ENCODE measurements around the gene MARK3. TPM values are rescaled to one million over a fixed set of nuclear protein-coding genes. Genes with fewer than 3 reads are reported as not detected.

Gene MARK3
- total and polyA plus RNA-seq, 2 donors: 44.4 to 130 TPM

DNA sequence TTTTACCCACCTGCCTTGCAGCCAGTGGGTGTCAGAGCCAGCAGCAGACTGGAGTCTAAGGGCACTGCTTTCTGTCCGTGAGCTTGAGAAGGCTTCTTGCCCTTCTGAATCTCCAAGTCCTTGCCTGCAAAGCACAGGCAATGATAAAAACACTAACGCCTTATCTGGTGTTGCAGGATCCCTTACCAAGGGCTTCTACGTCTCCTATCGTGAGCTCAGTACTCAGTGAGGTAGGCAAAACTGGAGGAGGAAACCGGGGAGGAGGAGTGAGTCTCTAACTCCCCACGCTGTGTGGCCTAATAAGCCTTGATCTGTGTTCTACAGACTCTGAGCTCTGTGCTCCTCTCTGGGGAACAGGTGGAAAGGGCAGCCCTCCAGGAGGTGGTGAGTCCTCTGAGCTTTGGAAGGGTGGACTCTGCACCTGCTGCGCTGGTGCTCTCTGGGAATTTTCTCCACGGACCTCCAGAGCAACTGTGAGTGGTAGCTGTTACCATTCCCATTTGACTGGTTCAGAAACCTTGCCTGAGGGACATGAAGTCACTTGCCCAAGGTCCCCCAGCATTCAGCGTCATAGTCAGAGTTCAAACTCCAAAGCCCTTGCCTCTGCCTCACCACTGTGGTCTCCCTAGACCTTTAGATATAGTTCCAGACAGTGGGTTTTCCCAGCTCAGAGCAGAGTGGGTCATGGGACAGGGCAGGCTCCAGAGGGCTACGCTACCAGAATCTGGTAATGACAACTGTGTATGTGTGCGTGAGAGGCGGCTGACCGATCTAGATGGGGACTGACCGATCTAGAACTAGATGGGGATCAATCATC lies 7.0 kb upstream of the MARK3 start:
- H3K4me1 ChIP-seq (ENCODE audit: insufficient read depth): no peaks in the 10 kb centered on the region
- 80% methylated on average over 14 of the region's 14 CpGs for WGBS
- H3K27ac ChIP-seq (ENCODE audit: low read depth): no peak overlapping the region
- DNase-seq (ENCODE audit: extremely low spot score): no peak
- no peaks in the 10 kb centered on the region for H3K36me3 ChIP-seq (ENCODE audit: insufficient read depth)
- H3K4me3 ChIP-seq (ENCODE audit: low read depth, low read length): no peak overlapping the region

DNA sequence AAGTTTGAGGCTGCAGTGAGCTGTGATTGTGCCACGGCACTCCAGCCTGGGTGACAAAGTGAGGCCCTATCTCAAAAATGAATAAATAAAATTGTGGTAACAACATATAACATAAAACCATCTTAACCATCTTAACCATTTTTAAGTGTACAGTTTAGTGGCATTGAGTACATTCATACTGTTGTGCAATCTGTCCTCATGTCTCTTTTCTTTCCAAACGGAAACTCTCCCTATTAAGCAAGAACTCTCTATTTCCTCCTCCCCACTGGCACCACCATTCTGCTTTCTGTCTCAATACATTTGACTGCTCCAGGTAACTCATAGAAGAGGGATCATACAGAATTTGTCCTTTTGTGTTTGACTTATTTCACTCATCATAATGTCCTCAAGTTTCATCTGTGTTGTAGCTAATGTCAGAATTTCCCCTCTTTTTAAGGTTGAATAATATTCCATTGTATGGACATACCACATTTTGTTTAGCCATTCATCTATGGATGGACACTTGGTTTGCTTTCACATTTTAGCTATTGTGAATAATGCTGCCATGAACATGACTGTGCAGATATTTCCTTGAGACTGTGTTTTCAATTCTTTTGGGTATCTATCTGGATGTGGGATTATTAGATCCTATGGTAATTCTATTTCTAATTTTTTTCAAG lies 4.4 kb upstream of the MARK3 start:
- H3K27ac ChIP-seq (ENCODE audit: low read depth): no peak overlapping the region
- 7% methylated on average over 2 of the region's 2 CpGs for WGBS
- H3K36me3 ChIP-seq (ENCODE audit: insufficient read depth): no peaks in the 10 kb centered on the region
- H3K4me3 ChIP-seq (ENCODE audit: low read depth, low read length): no peak overlapping the region
- H3K4me1 ChIP-seq (ENCODE audit: insufficient read depth): no peaks in the 10 kb centered on the region
- DNase-seq (ENCODE audit: extremely low spot score): no peak

DNA sequence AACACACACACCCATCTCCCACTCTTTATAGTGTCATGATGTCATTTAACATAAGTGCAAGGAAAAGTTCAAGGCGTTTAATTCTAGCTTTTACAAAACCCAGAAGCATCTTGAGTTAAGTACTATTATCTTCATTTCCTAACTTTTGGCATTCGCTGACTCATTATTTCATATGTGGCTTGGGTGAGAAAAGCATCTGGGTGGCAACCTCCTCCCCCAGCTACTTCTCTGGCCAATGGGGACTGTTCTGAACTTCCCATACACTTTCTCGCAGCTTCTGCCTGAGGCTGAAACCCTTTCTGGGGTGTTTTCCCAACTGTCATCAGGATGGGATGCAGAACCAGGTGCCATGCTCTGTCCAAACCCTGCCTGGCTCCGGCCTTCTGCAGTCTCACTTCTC lies 2.8 kb upstream of the MARK3 start:
- Histone ChIP-seq H3K4me1 (ENCODE audit: insufficient read depth) (no peaks in the 10 kb centered on the region), H3K27ac (ENCODE audit: low read depth) (no peak overlapping the region), H3K36me3 (ENCODE audit: insufficient read depth) (no peaks in the 10 kb centered on the region), H3K4me3 (ENCODE audit: low read depth, low read length) (no peak overlapping the region)
- DNase-seq (ENCODE audit: extremely low spot score): no peak
- WGBS: 63% methylated on average over 4 of the region's 4 CpGs

DNA sequence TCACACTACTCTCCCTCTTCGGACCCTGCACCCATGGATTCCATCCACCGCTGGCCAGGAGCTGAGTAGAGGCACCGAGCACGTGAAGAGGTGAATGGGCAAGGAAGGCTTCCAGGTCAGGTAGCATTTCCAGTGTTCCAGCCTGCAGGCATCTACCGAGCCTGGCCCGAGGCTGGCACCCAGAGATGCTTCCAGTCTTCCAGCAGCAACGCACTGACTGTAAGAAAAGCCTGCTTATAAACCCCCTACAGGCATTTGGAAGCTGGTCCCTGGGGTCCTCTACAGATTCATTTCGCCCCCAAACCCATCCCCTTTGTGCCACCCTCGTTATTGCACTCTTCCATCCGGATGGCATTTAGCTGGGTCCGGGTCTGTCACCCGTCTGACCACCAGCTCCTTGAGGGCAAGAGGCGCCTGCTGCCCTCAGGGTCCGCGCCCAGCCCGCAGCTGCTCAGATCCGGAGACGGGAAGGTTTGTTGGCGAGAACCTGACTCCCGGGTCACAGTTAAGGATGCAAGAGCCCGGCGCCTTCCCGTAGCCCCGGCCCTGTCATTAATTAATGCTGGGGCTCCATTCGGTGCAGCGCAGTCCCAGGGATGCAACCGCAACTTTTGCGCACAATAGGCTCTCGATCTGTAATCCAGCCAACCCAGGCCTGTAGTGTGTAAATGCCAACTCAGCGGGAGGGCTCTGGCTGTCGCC lies 614 bp upstream of the MARK3 start:
- peak overlapping the region; percentile 42 for H3K27ac ChIP-seq (ENCODE audit: low read depth)
- DNase-seq (ENCODE audit: extremely low spot score): no peak
- no peaks in the 10 kb centered on the region for H3K36me3 ChIP-seq (ENCODE audit: insufficient read depth)
- WGBS: 9% methylated on average over 31 of the region's 31 CpGs
- peak overlapping the region; percentile 82 for H3K4me3 ChIP-seq (ENCODE audit: low read depth, low read length)
- H3K4me1 ChIP-seq (ENCODE audit: insufficient read depth): no peaks in the 10 kb centered on the region

DNA sequence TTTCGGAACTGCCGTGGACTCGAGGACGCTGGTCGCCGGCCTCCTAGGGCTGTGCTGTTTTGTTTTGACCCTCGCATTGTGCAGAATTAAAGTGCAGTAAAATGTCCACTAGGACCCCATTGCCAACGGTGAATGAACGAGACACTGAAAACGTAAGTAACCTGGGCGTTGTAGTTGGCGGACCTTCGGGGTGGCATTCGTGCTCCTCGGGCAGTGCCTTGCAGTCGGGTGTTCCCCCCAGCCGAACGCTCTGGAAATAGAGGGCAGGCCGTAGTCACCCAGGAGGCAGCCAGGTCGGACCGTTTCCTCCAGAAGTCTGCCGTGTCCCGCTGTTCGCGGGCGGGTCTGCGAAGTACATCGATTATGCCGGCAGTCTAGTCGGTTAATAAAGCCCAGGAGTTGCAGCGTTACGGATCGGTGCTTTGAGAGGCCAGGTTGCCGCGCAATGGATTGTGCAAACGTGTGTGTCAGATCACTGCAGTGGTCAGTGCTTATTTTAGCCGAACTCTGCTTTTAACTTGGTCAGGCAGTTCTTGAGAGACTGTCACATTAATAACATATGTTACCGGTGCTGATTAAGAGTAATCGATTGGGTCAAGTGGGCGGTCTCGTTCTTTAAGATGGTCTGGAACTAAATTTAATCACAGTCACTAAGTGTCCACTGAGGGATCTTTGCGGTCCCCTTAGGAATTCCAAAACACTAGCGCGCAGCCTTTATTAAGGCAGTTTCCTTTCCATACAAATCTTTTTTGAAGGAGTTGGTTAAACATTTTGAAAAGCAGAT lies 906 bp downstream of the MARK3 start:
- Histone ChIP-seq H3K27ac (ENCODE audit: low read depth) (peak overlapping the region; percentile 96), H3K36me3 (ENCODE audit: insufficient read depth) (no peaks in the 10 kb centered on the region), H3K4me3 (ENCODE audit: low read depth, low read length) (peak overlapping the region; percentile 82), H3K4me1 (ENCODE audit: insufficient read depth) (no peaks in the 10 kb centered on the region)
- under 1% methylated on average over 44 of the region's 44 CpGs for WGBS
- no peak for DNase-seq (ENCODE audit: extremely low spot score)

DNA sequence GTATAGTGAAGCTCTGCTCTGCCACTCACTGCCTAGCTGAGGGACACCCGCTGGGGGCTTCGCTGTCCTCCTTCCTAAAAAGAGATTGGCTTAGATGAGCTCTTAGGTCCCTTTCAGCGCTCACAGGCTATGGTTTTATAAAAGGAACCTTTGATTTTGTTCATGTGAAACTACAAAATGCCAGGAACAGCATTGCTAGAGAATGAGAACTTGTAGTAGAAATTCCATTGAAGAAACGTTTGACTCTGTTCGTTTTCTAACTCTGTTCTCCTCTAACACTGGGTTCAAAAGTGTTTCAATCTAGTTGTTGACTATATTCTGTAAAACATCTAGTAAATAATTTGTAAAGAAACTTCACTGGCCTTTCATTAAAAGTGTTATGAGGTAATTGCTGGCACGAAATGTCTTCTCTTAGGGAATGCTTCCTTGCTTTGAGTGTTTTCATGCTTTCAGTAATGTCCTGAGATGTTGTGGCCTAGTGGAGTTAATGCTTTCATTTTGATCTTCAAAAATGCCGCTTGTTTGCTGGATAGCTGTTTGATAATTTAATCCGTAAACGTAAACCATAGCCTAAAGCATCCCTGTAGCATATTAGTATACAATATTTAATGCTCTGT lies 1.6 kb downstream of the MARK3 start:
- H3K4me3 ChIP-seq (ENCODE audit: low read depth, low read length): peak overlapping the region; percentile 82
- no peaks in the 10 kb centered on the region for H3K4me1 ChIP-seq (ENCODE audit: insufficient read depth)
- no peak for DNase-seq (ENCODE audit: extremely low spot score)
- WGBS: 10% methylated on average over 9 of the region's 9 CpGs
- no peaks in the 10 kb centered on the region for H3K36me3 ChIP-seq (ENCODE audit: insufficient read depth)
- no peak overlapping the region for H3K27ac ChIP-seq (ENCODE audit: low read depth)

DNA sequence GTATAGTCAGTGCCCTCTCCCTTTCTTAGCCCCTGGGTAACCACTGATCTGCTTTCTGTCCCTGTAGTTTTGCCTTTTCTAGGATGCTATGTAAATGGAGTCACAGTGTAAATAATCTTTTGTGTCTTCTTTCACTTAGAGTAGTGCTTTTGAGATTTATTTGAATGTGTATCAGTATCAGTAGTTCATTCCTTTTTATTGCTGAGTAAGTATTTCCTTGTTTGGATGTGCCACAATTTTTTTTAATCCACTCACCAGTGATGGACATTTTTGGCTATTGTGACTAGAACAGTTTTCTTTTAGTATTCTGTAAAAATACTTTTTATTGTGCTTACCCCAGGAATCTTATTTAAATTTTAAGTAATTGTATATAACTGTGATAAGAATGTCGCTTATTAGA lies 3.4 kb downstream of the MARK3 start:
- Histone ChIP-seq H3K27ac (ENCODE audit: low read depth) (no peak overlapping the region), H3K36me3 (ENCODE audit: insufficient read depth) (no peaks in the 10 kb centered on the region), H3K4me1 (ENCODE audit: insufficient read depth) (no peaks in the 10 kb centered on the region), H3K4me3 (ENCODE audit: low read depth, low read length) (no peak overlapping the region)
- DNase-seq (ENCODE audit: extremely low spot score): no peak
- 96% methylated on average over 1 of the region's 1 CpG for WGBS

DNA sequence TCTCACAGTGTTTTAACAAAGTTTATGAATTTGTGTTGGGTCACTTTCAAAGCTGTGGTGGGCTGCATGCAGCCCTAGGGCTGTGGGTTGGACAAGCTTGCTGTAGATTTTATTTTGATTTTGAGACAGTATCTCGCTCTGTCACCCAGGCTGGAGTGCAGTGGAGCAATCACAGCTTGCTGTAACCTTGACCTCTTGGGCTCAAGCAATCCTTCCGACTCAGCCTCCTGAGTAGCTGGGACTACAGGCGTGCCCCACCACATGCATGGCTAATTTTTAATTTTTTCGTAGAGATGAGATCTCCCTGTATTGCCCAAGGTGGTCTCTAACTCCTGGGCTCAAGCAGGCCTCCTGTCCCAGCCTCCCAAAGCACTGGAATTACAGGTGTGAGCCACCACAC lies 5.4 kb downstream of the MARK3 start:
- Histone ChIP-seq H3K27ac (ENCODE audit: low read depth) (no peak overlapping the region), H3K4me1 (ENCODE audit: insufficient read depth) (no peaks in the 10 kb centered on the region), H3K36me3 (ENCODE audit: insufficient read depth) (no peaks in the 10 kb centered on the region), H3K4me3 (ENCODE audit: low read depth, low read length) (no peak overlapping the region)
- no peak for DNase-seq (ENCODE audit: extremely low spot score)
- WGBS: 84% methylated on average over 4 of the region's 4 CpGs

DNA sequence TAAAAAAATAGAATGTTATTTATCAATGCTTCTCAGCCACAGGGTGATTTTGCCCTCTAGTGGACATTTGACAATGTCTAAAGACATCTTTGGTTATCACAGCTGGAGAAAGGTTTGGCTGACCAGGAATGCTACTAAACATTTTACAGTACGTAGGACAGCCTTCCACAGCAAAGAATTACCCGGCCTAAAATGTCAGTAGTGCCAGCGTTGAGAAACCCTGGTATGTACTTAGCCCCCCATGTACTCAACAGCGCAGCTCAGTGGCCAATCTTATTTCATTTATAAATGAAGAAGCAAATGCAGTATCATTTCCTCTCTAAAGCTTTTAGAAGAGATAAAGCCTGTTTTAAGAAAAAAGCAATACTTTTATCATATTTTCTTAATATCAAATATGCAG lies 5.8 kb downstream of the MARK3 start:
- no peaks in the 10 kb centered on the region for H3K4me1 ChIP-seq (ENCODE audit: insufficient read depth)
- no peak for DNase-seq (ENCODE audit: extremely low spot score)
- H3K4me3 ChIP-seq (ENCODE audit: low read depth, low read length): no peak overlapping the region
- no peak overlapping the region for H3K27ac ChIP-seq (ENCODE audit: low read depth)
- H3K36me3 ChIP-seq (ENCODE audit: insufficient read depth): no peaks in the 10 kb centered on the region
- 14% methylated on average over 4 of the region's 4 CpGs for WGBS

DNA sequence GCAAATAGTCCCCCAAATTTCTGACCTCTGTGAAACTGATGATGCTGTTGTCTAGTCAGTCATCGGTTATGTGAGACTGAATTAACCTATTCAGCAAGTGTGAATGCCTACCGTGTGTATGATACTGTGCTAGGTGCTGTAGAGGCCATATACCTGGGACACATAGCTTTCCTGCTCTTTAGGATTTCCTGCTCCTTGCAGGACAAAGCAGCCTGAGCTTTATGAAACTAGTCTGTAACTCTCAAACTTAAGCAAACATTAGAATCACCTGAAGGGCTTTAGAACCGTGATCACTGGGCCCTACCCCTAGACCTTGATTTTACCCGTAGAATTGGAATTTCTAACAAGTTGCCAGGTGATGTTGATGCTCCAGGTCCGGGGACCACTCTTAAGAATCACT lies 6.9 kb downstream of the MARK3 start:
- H3K4me1 ChIP-seq (ENCODE audit: insufficient read depth): no peaks in the 10 kb centered on the region
- peak overlapping the region; percentile 2 for H3K27ac ChIP-seq (ENCODE audit: low read depth)
- WGBS: 78% methylated on average over 5 of the region's 5 CpGs
- no peak for DNase-seq (ENCODE audit: extremely low spot score)
- H3K36me3 ChIP-seq (ENCODE audit: insufficient read depth): no peaks in the 10 kb centered on the region
- no peak overlapping the region for H3K4me3 ChIP-seq (ENCODE audit: low read depth, low read length)

DNA sequence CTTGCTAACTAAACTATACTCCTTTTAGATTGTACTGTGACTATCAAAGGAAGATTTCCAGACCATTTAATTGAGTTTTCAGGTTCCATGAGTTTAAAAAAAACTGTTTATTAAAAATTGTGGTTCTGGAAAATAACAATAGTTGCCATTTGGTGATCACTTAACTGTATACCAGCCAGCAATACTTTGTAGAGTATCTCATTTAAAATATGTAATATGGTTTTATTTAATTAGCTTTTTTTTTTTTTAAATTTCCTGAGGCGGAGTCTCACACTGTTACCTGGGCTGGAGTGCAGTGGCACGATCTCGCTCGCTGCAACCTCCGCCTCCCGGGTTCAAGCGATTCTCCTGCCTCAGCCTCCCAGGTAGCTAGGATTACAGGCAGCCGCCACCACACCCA lies 7.4 kb downstream of the MARK3 start:
- DNase-seq (ENCODE audit: extremely low spot score): no peak
- Histone ChIP-seq H3K36me3 (ENCODE audit: insufficient read depth) (no peaks in the 10 kb centered on the region), H3K27ac (ENCODE audit: low read depth) (no peak overlapping the region), H3K4me1 (ENCODE audit: insufficient read depth) (no peaks in the 10 kb centered on the region), H3K4me3 (ENCODE audit: low read depth, low read length) (no peak overlapping the region)
- WGBS: 91% methylated on average over 8 of the region's 8 CpGs

DNA sequence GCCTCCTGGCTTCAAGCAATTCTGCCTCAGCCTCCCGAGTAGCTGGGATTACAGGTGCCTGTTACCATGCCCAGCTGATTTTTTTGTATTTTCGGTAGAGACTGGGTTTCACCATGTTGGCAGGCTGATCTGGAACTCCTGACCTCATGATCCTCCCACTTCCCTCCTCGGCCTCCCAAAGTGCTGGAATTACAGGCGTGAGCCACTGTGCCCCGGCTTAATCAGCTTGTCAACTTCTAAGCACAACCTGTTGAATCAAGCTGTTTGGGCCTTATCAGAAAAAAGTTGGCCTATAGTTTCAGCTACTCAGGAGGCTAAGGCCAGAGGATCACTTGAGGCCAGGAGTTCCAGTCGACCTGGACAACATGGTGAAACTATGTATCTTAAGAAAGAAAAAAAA lies 7.9 kb downstream of the MARK3 start:
- peaks cover 2% of the 10 kb centered on the region for H3K4me1 ChIP-seq (ENCODE audit: insufficient read depth)
- no peaks in the 10 kb centered on the region for H3K36me3 ChIP-seq (ENCODE audit: insufficient read depth)
- 84% methylated on average over 6 of the region's 6 CpGs for WGBS
- H3K27ac ChIP-seq (ENCODE audit: low read depth): no peak overlapping the region
- H3K4me3 ChIP-seq (ENCODE audit: low read depth, low read length): no peak overlapping the region
- no peak for DNase-seq (ENCODE audit: extremely low spot score)
